Measurements from ENCODE around the gene CDA. TPM values are rescaled to one million over a fixed set of nuclear protein-coding genes. Genes with fewer than 3 reads are reported as not detected.
A peak's percentile ranks its signal among the peaks of the same experiment; 100 is the strongest.

Gene CDA
- total and polyA plus RNA-seq, 9 of the 15 experiments (the other 6 are each of a cell fraction or from before 2014, with no cell fraction given), result not detected

DNA sequence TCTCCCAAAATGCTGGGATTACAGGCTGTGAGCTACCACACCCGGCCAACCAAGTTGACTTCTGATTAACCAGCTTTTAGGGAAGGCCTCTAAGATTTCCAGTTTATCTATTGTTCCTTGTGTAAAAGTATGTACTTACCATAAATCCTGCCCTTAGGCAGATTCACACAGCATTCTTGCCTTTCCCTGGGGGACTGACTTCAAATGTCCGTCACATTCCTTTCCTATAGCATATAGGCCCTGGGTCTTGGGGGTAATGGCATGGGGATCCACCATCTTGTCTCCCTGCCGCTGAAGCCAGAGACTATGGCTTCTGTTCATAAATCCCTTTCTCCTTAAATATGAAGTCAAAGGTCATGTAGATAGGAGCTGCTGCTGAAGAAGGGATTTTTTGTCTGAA lies 43.5 kb downstream of the CDA start (continued):
- TF ChIP-seq RBM25 (IDR thresholded peaks at IDR 0.05; ENCODE audit: low read depth, low read length, severe bottlenecking), result no peak
- TF ChIP-seq POU5F1 (IDR thresholded peaks at IDR 0.05; ENCODE audit: borderline replicate concordance, low read depth, low read length, partially characterized antibody), result no peak
- no peak for TF ChIP-seq SRSF1 (IDR thresholded peaks at IDR 0.05; ENCODE audit: low read depth, low read length)
- TF ChIP-seq EP400 (IDR thresholded peaks at IDR 0.05), result no peak
- no peak for TF ChIP-seq SNRNP70 (optimal IDR thresholded peaks at IDR 0.05; ENCODE audit: low read depth, low read length)
- no peak for TF ChIP-seq RFX7 (CRISPR knock-in tag; IDR thresholded peaks at IDR 0.05)
- TF ChIP-seq PTBP1 (IDR thresholded peaks at IDR 0.05; ENCODE audit: low read depth, low read length), result no peak

DNA sequence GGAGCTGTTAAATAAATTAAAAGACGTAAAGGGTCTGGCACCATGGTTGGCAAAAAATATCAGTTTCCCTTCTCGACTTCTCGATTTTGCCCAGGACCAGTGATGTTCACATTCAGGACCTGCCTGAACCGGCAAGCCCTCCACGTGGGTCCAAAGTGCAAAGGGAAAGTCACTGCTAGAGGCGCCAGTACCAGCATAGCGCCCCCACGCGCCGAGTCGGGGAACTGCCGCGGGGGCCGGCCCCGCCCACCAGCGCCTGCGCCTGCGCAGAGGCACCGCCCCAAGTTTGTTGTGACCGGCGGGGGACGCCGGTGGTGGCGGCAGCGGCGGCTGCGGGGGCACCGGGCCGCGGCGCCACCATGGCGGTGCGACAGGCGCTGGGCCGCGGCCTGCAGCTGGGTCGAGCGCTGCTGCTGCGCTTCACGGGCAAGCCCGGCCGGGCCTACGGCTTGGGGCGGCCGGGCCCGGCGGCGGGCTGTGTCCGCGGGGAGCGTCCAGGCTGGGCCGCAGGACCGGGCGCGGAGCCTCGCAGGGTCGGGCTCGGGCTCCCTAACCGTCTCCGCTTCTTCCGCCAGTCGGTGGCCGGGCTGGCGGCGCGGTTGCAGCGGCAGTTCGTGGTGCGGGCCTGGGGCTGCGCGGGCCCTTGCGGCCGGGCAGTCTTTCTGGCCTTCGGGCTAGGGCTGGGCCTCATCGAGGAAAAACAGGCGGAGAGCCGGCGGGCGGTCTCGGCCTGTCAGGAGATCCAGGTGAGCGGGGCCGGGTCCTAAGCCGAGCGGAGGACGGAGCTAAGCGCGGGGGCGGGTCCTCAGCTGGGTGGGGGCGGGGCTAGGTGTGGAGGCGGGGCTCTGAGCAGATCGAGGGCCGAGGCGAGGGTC lies 44.5 kb downstream of the CDA start, which contains the start of gene PINK1:
Gene PINK1 (plus strand): TSS at position 269 of the 875 bp plus-strand sequence. CDS start 91 bp downstream, at position 360.
- under 1% methylated on average over 89 of the region's 93 CpGs for WGBS (ENCODE audit: insufficient coverage, low coverage, missing lambda C conversion rate)
- FAIRE-seq (peak; percentile 70), DNase-seq (ENCODE audit: extremely low read depth in 1 of 4, low spot score in 3 of 4) (peak; percentile 90 to 96 (median 95)), ATAC-seq (peak; percentile 95)
- BruUV-seq (replicated peaks), result no TSS peak
- peak within 1 kb of the TSS; percentile 71 to 88 for H3K9ac ChIP-seq (ENCODE audit: insufficient read depth in 1 of 2, low read depth in 2 of 2, low read length in 2 of 2)
- H4K20me1 ChIP-seq (replicated peaks; ENCODE audit: control insufficient read depth, insufficient read depth, low read length), result 0 out of 2 replicates have a peak, but pooled peaks cover 7% of the 10 kb centered on the region
- H3K27me3 ChIP-seq (ENCODE audit: control insufficient read depth in 2 of 2, insufficient read depth in 2 of 2, low read length in 2 of 2), result no peaks in the 10 kb centered on the region
- POLR2A ChIA-PET, result interaction anchor here (0.6 to 1.3 kb wide), 11 partner anchors 9 to 1972 kb away, joined by 3 to 5 read pairs (median 3); partner anchors contain the start of gene MUL1
- intact Hi-C loops (cut with micrococcal nuclease) (loop anchor here (1.0 kb wide), 1 partner anchor 58 kb away; no protein-coding TSS in a partner anchor), in situ Hi-C loops (cut with MboI) (no loop called here)
- H3K27ac ChIP-seq (ENCODE audit: extremely low read depth, low read depth, low read length), result peak within 1 kb of the TSS; percentile 74
- peaks cover 12% of the 10 kb centered on the region in 2 experiments; a peak in 4 of 5 replicates for H3K4me1 ChIP-seq (replicated peaks in 1 of 2; ENCODE audit: control insufficient read depth in 2 of 2, insufficient read depth in 2 of 2, low read length in 2 of 2)
- peak within 1 kb of the TSS; percentile 96 for H3K4me3 ChIP-seq
- CTCF ChIA-PET (ENCODE audit: low intra/inter-chr PET ratio), result interaction anchor here (0.6 to 2.0 kb wide), 5 partner anchors 58 to 637 kb away, joined by 3 to 14 read pairs (median 3); no protein-coding TSS in a partner anchor
- H3K9me3 ChIP-seq (replicated peaks; ENCODE audit: control insufficient read depth, insufficient read depth, low read depth, low read length), result no peaks in the 10 kb centered on the region
- no peaks in the 10 kb centered on the region for H3K79me2 ChIP-seq (ENCODE audit: control insufficient read depth, insufficient read depth, low read length)
- H3K36me3 ChIP-seq (ENCODE audit: control insufficient read depth, insufficient read depth, low read length), result no peaks in the 10 kb centered on the region
- H3K4me2 ChIP-seq (ENCODE audit: insufficient read depth, low read length), result peak within 1 kb of the TSS; percentile 85
- H3K9me1 ChIP-seq (ENCODE audit: control insufficient read depth, insufficient read depth, low read length), result no peaks in the 10 kb centered on the region
- H2AFZ ChIP-seq (ENCODE audit: low read depth, low read length), result peak within 1 kb of the TSS; percentile 98
- TF ChIP-seq, protein P1, sequence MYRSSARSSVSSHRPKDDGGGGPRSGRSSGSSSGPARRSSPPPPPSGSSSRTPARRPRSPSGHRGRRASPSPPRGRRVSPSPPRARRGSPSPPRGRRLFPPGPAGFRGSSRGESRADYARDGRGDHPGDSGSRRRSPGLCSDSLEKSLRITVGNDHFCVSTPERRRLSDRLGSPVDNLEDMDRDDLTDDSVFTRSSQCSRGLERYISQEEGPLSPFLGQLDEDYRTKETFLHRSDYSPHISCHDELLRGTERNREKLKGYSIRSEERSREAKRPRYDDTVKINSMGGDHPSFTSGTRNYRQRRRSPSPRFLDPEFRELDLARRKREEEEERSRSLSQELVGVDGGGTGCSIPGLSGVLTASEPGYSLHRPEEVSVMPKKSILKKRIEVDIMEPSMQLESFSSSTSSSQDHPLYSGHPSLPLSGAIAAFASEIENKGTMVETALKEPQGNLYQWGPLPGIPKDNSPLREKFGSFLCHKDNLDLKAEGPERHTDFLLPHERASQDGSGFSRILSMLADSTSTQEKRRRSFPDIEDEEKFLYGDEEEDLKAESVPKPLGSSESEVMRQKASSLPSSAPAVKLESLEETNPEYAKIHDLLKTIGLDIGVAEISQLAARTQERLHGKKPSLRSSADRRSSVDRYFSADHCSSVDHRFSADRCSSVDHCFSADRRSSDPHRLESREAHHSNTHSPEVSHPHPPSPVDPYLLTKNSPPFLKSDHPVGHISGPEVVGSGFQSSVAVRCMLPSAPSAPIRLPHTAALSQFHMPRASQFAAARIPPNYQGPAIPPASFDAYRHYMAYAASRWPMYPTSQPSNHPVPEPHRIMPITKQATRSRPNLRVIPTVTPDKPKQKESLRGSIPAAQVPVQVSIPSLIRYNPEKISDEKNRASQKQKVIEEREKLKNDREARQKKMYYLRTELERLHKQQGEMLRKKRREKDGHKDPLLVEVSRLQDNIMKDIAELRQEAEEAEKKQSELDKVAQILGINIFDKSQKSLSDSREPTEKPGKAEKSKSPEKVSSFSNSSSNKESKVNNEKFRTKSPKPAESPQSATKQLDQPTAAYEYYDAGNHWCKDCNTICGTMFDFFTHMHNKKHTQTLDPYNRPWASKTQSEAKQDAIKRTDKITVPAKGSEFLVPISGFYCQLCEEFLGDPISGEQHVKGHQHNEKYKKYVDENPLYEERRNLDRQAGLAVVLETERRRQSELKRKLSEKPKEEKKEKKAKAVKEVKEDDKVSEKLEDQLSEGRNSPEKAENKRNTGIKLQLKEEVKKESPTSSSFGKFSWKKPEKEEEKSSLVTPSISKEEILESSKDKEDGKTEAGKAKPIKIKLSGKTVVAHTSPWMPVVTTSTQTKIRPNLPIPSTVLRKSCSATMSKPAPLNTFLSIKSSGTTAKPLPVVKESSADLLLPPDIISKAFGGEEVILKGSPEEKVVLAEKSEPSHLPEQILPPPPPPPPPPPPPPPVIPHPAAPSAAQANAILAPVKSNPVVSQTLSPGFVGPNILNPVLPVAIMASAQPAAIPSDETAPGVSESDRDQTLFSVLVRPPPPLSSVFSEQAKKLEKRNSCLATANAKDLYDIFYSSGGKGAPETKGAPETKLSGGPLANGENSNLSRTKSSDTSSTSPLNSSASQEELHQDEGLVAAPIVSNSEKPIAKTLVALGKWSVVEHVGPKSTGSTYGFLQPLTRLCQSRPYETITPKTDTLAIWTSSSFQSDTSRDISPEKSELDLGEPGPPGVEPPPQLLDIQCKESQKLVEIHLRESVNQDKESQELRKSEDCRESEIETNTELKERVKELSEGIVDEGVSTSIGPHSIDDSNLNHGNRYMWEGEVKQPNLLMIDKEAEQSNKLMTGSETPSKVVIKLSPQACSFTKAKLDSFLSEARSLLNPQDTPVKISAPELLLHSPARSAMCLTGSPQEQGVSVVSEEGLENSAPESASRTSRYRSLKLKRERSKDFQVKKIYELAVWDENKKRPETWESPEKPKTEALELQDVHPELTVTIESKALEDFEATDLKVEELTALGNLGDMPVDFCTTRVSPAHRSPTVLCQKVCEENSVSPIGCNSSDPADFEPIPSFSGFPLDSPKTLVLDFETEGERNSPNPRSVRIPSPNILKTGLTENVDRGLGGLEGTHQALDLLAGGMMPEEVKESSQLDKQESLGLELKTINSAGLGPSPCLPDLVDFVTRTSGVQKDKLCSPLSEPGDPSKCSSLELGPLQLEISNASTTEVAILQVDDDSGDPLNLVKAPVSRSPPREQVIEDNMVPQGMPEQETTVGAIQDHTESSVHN (IDR thresholded peaks at IDR 0.05; ENCODE audit: borderline replicate concordance in 1 of 2, low read depth in 1 of 2), result no peak
- TF ChIP-seq ZNF217 (CRISPR knock-in tag; IDR thresholded peaks at IDR 0.05) (no peak), KLF13 (tag; IDR thresholded peaks at IDR 0.05; ENCODE audit: borderline replicate concordance, low read depth) (peak; percentile 95), TBL1XR1 (IDR thresholded peaks at IDR 0.05; ENCODE audit: low read length in 2 of 2) (peak in 1 of 2 experiments; percentile 41; a peak in 1 of 4 replicates)
